NCI-H1105 treated with DMSO at 0.1 percent for 48 hours (cell line): ENCODE measurements around the gene FAM107B.

Experiments
- DNase-seq: peaks from one replicate; lab custom pipeline; 2025; lab: John Stamatoyannopoulos, UW

Gene FAM107B

DNA sequence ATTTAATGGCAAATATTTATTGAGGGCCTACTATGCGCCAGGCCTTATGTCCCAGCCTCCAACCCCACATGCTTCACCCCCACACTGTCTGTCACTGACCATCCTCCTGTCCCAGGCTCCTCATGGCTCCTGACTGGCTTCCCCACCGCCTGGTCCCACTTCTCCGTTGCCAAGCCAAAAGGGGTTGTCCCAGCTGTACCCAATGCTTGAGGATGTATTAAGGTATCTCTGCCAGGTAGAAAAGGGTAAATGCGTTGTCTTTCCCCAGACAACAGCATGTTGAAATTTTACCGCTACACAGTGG, 275.1 kb downstream of the FAM107B start:
- no peak for DNase-seq

DNA sequence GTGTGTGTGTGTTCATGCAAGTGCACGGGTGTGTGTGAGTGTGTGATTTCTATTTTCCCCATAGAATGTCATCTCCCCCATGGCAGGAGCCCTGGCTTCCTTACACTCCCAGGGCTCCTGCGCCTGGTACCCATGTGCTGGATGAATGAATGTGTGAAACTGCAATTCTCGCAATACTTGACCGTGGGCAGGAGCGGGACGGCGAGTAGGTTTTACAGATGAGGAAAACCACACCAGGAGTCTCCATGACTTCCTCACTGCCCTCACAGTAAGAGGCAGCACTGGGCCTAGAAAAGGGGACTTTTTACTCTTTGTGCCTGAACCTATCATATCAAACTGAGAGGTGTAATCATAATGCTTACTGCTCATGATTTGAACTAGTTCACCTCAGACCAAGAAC, 276.4 kb downstream of the FAM107B start:
- DNase-seq, result no peak

DNA sequence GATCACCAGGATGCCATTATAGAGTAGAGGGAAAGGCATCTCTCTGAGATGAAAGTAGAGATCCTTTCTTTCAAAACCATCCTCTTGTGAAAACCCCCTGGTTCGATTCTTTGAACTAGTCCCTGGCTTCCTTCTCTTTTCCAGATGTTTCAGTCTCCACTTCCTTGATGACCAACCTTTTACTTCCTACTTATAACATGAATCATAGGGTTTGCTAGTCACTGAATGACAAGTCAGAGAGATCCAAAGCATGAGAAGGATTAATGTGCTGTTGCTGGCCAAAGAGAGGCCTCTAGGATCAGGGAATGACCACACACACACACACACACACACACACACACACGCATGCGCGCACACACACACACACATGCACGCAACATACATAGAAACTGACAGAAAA, 282.9 kb downstream of the FAM107B start:
- no peak for DNase-seq

DNA sequence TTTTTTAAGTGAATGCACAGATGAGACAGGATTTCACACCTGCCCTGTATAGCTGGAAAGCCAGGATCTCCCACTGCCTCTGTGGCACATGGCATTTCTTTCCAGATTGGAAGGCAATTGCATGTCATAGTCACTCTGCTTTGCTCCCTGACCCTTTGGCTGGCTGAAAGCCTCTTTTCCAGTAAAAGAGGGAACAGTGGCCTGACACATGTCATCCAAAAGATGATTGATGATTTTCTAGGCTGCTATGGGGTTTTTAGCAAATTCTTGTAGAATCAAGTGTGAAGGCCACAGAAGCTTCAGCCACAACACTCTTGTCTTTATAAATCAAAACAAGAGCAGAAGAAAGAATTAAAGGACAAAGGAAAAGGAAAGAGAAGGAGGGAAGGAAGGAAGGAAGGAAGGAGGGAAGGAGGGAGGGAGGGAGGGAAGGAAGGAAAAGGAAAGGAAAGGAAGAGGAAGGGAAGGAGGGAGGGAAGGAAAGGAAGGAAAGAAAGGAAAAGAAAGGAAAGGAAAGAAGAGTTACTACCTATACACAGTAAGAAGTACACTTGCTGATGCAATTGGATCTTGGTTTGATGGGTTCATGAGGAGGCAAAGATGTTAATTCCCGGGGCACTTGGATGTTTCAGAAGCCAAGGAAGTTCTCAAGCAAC, 285.0 kb downstream of the FAM107B start:
- DNase-seq, result no peak

DNA sequence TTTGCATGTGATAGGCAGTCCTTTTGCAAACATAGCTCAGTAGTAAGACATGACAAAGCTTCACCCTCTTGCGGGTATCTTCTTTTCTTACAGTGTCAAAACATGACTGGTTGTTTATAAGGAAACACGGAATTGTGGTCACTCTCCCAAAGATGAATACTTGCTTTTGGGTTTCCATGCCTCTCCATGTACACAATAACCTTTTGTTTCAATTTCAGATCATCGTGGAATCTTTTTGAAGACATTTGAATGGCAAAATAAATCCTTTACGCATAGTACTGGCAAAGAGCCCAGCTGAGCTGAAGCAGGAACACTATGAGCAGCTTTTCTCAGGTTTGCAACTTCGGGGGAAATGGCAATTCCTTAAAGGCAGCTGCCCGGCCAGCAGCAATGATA, 287.2 kb downstream of the FAM107B start:
- DNase-seq, result peak; percentile 44

DNA sequence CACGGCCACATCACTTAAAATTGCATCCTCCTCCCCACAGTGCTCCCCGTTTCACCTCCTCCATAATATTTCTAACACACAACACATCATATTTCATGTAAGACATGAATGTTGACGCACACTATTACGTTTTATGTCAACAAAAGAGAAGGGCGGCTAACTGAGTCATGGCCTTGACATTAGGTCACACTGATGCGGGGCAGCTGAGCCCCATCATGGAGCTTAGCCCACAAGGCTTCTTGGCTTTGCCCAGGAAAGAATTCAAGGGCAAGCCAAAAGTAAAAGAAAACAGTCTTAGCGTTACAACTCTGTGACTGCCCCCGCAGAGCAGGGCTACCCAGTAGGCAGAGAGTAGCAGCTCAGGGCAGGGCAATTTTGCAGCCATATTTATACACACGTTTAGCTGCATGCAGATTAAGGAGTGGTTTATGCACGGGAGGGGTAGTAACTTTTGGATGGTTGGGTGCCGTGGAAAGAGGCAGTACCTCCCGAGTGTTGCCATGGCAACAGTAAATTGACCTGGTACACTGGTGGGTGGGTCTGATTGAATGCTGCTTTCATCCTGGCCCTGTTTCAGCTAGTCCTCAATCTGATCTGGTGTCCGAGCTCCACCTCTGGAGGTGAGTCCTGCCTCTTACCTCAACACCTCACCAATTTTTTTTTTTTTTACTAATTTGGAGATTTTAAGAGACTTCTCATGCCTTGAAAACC, 287.8 kb downstream of the FAM107B start:
- DNase-seq, result peak; percentile 47

DNA sequence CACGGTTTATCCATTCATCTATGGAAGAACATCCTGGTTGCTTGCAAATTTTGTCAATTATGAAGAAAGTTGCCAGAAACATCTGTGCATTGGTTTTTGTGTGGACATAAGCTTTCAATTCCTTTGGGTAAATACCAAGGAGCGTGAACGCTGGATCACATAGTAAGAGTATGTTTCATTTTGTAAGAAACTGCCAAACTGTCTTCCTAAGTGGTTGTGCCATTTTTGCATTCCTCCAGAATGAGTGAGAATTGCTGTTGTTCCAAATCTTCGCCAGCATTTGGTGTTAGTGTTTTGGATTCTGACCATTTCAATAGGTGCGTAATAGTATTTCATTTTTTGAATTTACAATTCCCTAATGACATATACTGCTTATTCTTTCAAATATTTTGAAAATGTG, 288.7 kb downstream of the FAM107B start:
- no peak for DNase-seq

DNA sequence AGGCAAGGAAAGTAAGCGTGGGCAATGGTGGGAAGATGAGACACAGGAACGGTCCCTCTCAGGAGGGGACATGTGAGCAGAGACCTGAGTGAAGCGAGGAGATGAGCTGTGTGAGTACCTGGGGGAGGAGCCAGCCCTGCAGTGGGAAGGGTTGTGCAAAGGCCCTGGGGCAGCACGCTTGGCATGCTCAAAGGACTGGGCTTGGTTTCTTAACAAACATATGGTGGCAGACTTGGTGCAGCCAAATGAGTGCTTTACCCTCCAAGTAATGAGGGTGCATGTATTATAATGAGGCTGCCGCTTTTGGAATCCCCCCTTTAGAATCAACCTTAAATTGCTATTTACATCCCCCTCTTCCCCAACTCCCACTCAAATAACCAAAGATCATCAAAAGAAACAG, 291.3 kb downstream of the FAM107B start:
- no peak for DNase-seq

DNA sequence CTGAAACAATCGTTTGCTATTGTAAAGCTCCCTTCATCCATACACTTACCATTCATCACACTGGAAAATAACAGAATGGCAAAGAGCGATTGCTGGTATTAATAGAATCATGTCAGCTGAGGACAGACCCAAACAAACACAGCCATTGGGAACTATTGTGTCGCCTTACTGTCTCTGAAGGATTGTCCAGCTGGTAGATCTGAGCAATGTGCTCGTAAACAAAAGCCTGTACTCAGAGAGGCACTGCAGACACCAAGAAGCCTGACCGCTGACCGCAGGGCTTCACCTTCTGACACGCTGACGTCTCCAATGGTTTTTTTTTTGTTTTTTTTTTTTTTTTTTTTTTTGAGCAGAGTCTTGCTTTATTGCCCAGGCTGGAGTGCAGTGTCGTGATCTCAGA, 292.9 kb downstream of the FAM107B start:
- no peak for DNase-seq

DNA sequence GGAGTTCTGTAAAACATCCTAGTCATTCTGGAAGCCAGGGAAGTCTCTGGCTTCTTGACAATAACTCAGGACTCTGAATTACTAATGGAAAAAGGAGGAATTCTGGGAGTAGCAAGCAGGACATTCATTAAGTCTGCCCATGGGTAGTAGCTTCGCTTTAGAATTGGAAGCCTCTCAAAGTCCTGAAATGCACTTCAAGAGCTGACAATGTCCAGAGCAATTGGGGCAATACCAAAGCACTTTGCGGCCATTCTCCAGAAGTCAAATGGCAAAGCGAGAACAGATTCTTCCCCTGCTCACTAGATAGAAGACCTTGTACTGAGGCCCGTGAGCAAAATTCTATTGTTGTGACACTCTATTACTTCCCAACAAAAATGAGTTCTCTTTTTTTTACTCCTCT, 293.7 kb downstream of the FAM107B start:
- no peak for DNase-seq

DNA sequence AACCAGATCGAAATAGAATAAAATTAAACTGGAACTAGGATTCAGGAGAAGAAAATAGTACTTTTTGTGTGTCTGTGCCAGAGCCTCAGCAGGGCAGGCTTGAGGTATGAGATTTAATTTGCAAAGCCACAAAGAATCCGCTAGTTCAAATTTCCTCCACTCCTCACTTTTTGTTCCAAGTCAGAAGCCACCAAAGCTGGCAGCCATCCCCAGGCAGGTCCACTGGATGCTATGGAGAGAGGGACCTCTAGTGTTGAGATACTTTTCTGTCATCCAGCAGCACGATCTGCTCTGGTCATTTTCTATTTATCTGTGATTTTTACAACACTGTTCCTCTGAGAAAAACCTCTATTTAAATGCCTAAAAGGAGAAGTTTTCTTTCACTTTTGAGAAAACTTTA, 296.1 kb downstream of the FAM107B start:
- DNase-seq, result peak; percentile 44

DNA sequence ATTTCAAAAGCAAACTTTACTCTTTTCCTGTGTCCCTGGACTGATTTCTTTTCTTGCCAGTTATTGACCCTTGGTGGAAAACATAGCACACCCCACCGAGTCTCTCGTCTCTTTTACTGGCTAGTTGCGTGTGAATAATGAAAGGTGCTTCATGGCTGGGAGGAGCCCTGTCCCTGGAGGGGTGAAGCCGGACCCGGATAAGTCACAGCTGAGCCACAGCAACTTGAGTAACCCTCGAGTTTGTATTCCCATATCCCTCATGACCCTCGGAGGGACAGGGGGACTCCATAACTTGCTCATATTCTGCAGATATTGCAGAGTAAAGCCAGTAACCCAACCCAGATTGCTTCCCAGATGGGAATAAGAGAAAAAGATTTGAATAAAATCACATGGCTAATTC, 296.5 kb downstream of the FAM107B start:
- no peak for DNase-seq

DNA sequence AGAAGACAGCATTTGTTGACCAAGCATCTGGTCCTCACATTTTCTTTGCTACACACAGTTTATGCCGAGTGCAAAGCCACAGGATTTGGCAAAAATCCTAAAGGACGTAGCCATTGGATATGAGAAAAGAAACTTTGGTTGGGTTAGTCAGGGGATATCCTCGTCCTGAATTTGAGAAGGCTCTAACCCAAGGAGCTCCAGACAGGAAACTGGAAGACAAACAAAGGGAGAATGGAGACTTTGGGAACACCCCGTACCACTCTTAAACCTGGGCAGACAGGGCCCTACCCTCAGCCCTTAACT, 297.3 kb downstream of the FAM107B start:
- no peak for DNase-seq

DNA sequence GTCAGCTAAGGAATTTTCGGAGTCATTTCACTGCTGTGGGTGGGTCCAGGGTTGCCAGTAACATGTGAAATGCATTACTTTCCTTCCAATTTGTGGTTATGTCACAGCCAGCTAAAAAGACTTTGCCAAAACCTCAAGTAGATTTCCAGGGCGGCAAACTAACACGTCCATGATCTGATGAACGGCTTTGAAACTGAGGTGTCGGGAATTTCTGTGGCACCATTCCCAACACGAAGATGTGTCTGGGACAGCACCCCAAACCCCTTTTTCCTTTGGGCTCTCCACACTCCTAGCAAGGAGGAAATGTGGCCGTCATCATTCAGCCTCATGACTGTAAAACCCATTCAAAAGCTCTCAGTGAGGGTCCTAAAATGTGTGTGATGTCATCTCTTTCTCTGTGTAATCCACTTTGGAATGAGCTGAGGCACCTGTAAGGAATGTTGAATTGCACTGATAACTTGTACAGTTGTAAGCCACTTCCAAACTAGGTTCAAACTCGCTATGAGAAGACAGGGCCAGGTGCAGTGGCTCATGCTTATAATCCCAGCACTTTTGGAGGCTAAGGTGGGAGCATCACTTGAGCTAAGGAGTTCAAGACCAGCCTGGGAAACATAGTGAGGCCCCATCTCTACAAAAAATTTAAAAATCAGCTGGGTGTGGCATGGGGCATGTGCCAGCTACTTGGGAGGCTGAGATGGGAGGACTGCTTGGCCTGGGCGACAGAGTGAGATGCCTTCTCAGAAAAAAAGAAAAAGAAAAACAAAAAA, 297.9 kb downstream of the FAM107B start:
- no peak for DNase-seq

DNA sequence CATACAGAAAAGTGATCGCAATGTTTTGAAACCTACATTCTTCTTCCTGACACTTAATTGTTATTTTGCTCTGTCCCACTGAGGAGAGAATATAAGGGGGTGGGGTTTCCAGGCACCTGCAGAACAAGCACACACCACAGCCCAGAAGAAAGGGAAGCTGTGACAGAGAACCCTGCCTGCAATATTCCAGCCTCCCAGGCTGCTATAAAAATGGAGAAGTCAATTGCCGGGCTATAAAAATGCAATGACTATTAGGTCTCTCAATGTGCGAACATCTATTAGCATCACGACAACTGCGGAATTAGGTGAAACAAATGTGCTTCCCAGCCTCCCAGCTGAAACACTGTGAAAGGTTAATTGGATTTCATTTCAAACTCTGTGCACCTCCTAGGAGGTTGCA, 298.7 kb downstream of the FAM107B start:
- no peak for DNase-seq

DNA sequence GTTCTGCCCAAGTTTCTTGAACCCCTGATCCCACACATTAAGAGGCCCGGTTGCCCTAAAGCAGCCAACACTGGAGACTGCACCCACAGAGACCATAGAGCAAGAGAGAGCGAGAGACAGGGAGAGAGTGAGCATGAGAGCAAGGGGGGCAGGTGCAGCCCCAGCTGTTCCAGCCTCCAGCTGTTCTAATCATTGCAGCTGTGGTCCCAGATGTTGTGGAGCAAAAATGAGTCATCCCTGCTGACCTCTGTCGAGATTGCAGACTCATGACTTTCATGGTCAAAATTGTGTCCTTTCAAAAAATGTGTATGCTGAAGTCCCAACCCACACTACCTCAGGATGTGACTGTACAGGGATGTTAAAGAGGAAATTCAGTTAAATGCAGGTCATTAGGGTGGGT, 300.0 kb downstream of the FAM107B start:
- DNase-seq, result no peak

DNA sequence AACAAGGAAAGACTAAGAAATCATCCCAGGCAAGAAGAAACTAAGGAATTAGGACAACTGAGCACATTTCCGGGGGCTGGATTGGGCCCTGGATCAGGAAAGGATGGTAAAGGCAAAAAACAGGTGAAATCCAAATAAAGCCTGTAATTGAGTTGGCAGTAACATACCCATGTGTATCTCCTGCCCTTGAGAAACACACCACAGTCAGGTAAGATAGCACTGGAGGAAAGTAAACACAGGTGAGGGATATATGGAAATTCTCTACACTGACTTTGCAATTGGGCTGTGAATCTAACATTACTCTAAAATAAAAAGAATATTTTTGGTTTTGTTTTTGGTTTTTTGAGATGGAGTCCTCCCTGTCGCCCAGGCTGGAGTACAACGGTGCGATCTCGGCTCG, 303.8 kb downstream of the FAM107B start:
- no peak for DNase-seq

DNA sequence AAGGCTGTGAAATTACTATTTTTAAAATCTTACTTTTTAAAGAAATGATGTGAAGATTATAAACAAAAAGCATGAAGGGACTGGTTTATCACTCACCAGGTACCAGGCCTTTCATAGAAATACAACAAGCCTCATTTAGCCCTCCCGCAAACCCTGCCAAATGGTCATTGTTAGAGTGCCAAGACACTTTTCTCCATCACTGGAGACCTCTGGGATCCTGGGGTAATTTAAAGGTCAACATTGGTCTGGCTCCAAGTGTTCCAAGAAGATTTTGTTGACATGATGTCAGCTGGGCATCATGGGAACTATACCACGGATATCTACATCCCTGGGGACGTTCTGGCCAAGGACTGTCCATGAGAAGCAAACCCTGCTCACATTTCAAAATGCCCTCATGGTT, 306.0 kb downstream of the FAM107B start:
- DNase-seq, result no peak
